ENCODE results near the gene NPR3.

NPR3 gene

DNA sequence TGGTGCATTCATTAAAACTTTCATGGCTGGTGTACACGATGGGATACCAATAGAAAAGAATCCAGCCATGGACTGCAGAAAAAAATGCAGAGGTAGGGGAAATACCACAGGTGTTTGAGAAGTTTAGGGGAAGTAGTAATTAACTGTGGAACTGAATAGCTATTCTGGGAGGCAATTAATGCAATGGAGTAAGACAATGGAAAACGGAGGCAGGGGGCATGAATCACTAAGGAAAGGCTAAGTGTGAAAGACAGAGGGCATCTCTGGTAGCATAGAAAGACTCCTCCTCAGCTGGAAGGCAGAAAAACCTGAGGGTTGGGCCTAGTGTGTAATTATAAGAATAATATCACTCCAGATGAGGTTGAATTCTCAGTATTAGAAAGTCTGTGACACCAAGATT lies 30.9 kb upstream of the NPR3 start:
- TF ChIP-seq, protein P1, sequence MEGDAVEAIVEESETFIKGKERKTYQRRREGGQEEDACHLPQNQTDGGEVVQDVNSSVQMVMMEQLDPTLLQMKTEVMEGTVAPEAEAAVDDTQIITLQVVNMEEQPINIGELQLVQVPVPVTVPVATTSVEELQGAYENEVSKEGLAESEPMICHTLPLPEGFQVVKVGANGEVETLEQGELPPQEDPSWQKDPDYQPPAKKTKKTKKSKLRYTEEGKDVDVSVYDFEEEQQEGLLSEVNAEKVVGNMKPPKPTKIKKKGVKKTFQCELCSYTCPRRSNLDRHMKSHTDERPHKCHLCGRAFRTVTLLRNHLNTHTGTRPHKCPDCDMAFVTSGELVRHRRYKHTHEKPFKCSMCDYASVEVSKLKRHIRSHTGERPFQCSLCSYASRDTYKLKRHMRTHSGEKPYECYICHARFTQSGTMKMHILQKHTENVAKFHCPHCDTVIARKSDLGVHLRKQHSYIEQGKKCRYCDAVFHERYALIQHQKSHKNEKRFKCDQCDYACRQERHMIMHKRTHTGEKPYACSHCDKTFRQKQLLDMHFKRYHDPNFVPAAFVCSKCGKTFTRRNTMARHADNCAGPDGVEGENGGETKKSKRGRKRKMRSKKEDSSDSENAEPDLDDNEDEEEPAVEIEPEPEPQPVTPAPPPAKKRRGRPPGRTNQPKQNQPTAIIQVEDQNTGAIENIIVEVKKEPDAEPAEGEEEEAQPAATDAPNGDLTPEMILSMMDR (conservative IDR thresholded peaks at IDR 0.05) = no peak
- no peak overlapping the region for H3K27ac ChIP-seq

DNA sequence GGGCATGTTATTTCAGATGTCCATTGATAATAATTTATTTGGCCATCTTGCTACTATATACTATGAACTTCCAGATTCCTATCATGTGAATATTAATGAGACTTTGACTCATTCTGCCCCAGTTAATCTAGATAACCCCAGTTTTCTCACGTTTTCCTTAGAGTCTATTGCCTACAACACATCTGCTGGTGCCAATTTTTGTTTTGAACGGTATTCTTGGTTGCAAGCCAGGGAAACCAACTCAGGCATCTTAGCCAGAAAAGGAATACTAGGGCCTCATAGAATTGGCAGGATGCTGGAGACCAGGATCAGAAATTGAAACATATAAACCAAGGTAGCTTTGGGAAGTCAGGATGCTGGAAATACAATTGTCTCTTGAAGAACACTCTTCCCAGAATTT lies 28.0 kb upstream of the NPR3 start:
- TF ChIP-seq, protein P1 (conservative IDR thresholded peaks at IDR 0.05) = no peak
- no peak overlapping the region for H3K27ac ChIP-seq

DNA sequence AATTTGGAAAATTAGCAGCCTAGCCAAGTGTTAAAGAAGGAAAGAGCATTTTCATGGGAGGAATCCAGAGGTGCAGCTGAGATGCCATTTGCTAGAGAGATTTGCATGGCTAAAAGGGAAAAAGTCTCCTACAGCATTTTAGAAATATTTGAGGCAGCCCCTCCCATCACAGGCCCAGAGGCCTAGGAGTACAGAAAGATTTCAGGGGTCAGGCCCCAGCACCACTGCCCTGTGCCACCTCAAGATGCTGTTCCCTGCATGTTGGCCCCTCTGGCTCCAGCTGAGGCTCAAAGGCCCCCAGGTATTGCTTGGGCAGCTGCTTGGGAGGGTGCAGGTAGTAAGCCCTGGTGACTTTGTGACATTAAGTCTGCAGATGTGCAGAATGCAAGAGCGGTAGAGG lies 26.9 kb upstream of the NPR3 start:
- TF ChIP-seq, protein P1 (conservative IDR thresholded peaks at IDR 0.05) = no peak
- no peak overlapping the region for H3K27ac ChIP-seq

DNA sequence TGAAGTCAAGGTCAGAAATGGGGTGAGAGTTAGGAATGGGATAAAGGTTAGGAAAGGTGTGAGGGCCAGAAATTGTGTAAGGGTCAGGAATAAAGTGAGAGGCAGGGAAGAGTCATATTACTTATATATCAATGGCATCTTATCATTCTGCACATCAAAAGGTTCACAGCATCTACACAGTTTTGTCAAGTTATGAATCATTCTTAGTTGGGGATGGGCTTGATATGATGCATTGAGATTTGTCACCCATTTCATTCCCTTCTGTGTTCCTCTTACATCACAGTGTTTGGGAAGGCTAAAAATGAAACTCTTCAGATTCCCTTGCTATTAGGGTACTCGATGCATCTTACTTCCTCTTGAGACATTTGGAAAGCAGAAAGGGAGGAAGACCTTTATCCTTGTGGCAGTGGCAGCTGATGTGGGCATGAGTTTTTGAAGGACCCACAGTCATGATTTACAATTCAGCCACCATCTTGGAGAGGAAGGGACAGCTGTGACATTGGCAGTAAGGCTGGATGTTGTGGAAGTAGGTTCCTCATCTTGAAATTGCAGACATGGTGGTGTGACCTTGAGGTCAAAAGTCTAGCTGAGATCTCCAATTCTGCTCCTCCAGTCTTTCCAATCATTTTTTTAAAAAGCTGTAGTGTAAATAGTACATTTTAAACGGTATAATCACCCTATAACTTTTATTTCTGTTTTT lies 24.2 kb upstream of the NPR3 start:
- peak overlapping the region; percentile 41; the same call in 1 of the 2 replicates for H3K27ac ChIP-seq
- TF ChIP-seq, protein P1 (conservative IDR thresholded peaks at IDR 0.05) = no peak

DNA sequence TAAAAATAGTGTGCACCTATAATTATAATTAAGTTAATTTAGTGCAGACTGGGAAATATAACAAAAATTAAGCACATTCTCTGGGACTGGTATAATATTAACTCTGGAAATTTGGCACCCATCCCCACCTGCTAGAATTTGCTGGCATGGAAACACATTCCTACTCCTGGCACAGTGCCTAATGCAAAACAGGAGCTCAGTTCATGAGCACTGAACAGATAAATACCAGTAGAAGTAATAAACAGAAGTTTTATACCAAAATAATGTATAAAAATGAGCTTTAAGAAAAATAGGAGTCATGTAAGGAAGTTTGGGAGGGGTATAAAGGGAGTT lies 23.7 kb upstream of the NPR3 start:
- TF ChIP-seq, protein P1 (conservative IDR thresholded peaks at IDR 0.05) = no peak
- H3K27ac ChIP-seq = peak overlapping the region; percentile 41; the same call in 1 of the 2 replicates

DNA sequence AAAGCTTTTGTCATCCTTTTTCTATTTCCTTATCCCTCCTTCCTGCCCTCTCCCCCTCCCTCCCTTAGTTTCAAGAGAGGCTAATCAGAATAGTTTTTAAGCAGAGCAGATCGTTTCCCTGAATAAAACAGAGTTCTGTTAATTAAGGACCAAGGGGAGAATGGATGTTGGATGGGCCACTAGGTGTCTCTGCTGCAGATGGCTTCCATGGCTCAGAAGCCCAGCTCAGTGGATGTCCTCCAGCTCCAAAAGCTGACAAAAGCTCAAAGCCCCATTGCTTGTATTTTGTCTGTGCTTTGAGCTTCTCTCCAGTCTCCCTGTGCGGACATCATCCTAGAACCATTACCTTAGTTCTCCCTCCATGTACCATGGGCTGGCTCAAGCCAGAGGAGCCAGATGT lies 21.0 kb upstream of the NPR3 start:
- no peak overlapping the region for H3K27ac ChIP-seq
- TF ChIP-seq, protein P1 (conservative IDR thresholded peaks at IDR 0.05) = peak; percentile 44

DNA sequence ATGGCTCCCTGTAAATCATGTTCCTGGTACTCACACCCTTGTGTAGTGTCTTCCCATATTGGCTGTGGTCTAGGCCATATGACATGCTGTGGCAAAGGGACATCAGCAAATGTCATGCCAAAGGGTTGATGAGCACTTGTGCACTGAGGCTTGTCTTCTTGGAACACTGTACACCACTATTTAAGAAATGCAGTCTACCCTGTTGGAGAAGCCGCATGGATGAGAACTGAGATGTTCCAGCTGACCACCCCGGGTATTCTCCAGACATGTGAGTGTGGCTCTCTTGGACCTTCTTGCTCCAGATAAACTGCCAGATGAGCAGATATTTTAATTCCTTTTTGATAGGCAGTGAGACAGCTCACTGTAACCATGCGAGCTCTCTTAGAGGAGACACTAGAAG lies 20.5 kb upstream of the NPR3 start:
- TF ChIP-seq, protein P1 (conservative IDR thresholded peaks at IDR 0.05) = no peak
- H3K27ac ChIP-seq = no peak overlapping the region

Data from VCaP (cell line).